ENCODE data around the gene CCND2. TPM values are rescaled to one million over a fixed set of nuclear protein-coding genes. Genes with fewer than 3 reads are reported as not detected.

The CCND2 gene
- total RNA-seq, 1 donor from 2014 or later, result 88.1 TPM

DNA sequence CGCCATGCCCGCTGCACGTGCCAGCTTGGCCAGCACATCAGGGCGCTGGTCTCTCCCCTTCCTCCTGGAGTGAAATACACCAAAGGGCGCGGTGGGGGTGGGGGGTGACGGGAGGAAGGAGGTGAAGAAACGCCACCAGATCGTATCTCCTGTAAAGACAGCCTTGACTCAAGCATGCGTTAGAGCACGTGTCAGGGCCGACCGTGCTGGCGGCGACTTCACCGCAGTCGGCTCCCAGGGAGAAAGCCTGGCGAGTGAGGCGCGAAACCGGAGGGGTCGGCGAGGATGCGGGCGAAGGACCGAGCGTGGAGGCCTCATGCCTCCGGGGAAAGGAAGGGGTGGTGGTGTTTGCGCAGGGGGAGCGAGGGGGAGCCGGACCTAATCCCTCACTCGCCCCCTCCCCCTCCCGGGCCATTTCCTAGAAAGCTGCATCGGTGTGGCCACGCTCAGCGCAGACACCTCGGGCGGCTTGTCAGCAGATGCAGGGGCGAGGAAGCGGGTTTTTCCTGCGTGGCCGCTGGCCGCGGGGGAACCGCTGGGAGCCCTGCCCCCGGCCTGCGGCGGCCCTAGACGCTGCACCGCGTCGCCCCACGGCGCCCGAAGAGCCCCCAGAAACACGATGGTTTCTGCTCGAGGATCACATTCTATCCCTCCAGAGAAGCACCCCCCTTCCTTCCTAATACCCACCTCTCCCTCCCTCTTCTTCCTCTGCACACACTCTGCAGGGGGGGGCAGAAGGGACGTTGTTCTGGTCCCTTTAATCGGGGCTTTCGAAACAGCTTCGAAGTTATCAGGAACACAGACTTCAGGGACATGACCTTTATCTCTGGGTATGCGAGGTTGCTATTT is 914 bp upstream of the CCND2 start:
- Mint-ChIP-seq H3K9me3 (ENCODE audit: unreplicated experiment) (no peaks in the 10 kb centered on the region), H3K27ac (ENCODE audit: unreplicated experiment) (peak overlapping the region; percentile 88), H3K4me1 (ENCODE audit: unreplicated experiment) (peaks cover 29% of the 10 kb centered on the region), H3K36me3 (ENCODE audit: low read depth, unreplicated experiment) (peaks cover 7% of the 10 kb centered on the region), H3K4me3 (ENCODE audit: unreplicated experiment) (peak overlapping the region; percentile 98), H3K27me3 (ENCODE audit: unreplicated experiment) (peaks cover 27% of the 10 kb centered on the region)
- DNase-seq (ENCODE audit: low spot score), result peak; percentile 59
- TF ChIP-seq, protein P1, sequence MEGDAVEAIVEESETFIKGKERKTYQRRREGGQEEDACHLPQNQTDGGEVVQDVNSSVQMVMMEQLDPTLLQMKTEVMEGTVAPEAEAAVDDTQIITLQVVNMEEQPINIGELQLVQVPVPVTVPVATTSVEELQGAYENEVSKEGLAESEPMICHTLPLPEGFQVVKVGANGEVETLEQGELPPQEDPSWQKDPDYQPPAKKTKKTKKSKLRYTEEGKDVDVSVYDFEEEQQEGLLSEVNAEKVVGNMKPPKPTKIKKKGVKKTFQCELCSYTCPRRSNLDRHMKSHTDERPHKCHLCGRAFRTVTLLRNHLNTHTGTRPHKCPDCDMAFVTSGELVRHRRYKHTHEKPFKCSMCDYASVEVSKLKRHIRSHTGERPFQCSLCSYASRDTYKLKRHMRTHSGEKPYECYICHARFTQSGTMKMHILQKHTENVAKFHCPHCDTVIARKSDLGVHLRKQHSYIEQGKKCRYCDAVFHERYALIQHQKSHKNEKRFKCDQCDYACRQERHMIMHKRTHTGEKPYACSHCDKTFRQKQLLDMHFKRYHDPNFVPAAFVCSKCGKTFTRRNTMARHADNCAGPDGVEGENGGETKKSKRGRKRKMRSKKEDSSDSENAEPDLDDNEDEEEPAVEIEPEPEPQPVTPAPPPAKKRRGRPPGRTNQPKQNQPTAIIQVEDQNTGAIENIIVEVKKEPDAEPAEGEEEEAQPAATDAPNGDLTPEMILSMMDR (IDR thresholded peaks at IDR 0.05; ENCODE audit: unreplicated experiment), result no peak

DNA sequence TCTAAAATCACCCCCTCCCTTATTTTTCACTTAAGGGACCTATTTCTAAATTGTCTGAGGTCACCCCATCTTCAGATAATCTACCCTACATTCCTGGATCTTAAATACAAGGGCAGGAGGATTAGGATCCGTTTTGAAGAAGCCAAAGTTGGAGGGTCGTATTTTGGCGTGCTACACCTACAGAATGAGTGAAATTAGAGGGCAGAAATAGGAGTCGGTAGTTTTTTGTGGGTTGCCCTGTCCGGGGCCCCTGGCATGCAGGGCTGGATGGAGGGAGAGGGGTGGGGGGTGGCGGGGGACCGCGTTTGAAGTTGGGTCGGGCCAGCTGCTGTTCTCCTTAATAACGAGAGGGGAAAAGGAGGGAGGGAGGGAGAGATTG is 300 bp upstream of the CCND2 start:
- H3K36me3 Mint-ChIP-seq (ENCODE audit: low read depth, unreplicated experiment), result peaks cover 13% of the 10 kb centered on the region
- peaks cover 34% of the 10 kb centered on the region for H3K4me1 Mint-ChIP-seq (ENCODE audit: unreplicated experiment)
- peaks cover 26% of the 10 kb centered on the region for H3K27me3 Mint-ChIP-seq (ENCODE audit: unreplicated experiment)
- DNase-seq (ENCODE audit: low spot score), result no peak
- peak overlapping the region; percentile 88 for H3K27ac Mint-ChIP-seq (ENCODE audit: unreplicated experiment)
- peak overlapping the region; percentile 98 for H3K4me3 Mint-ChIP-seq (ENCODE audit: unreplicated experiment)
- TF ChIP-seq, protein P1 (IDR thresholded peaks at IDR 0.05; ENCODE audit: unreplicated experiment), result no peak
- H3K9me3 Mint-ChIP-seq (ENCODE audit: unreplicated experiment), result no peaks in the 10 kb centered on the region

DNA sequence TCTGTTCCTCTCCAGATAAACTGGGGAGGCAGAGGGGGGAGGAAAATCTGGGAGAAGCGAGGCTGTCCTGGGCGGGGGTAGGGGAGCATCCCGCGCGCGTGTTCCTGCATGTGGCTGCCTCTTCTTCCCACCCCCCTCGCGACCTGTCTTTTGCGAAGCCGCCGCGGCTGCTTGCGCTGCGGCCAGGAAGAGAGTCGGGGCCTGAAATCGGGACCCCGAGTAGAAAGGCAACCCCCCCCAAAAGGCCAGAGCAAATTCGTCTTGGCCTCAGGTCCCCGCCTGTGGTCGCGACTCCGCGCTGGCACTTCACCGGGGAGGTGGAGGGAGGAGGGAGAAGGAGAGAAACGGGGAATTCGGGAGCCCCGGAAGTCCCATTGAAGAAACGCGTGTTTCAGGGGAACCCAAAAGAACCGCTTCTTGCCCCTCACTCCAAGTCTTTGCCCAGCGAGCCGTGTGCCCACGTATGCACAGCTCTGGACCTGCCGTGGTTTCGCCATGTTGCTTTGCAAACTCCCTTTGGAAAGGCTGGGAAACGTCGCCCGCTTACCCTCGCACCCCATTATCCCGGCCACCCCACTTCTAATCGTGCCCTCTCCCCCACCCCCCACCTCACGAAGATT is 944 bp downstream of the CCND2 start:
- Mint-ChIP-seq H3K4me3 (ENCODE audit: unreplicated experiment) (peak overlapping the region; percentile 98), H3K9me3 (ENCODE audit: unreplicated experiment) (no peaks in the 10 kb centered on the region), H3K4me1 (ENCODE audit: unreplicated experiment) (peaks cover 40% of the 10 kb centered on the region), H3K27ac (ENCODE audit: unreplicated experiment) (peak overlapping the region; percentile 94), H3K36me3 (ENCODE audit: low read depth, unreplicated experiment) (peaks cover 19% of the 10 kb centered on the region), H3K27me3 (ENCODE audit: unreplicated experiment) (peaks cover 18% of the 10 kb centered on the region)
- peak; percentile 16 for DNase-seq (ENCODE audit: low spot score)
- TF ChIP-seq, protein P1 (IDR thresholded peaks at IDR 0.05; ENCODE audit: unreplicated experiment), result no peak

DNA sequence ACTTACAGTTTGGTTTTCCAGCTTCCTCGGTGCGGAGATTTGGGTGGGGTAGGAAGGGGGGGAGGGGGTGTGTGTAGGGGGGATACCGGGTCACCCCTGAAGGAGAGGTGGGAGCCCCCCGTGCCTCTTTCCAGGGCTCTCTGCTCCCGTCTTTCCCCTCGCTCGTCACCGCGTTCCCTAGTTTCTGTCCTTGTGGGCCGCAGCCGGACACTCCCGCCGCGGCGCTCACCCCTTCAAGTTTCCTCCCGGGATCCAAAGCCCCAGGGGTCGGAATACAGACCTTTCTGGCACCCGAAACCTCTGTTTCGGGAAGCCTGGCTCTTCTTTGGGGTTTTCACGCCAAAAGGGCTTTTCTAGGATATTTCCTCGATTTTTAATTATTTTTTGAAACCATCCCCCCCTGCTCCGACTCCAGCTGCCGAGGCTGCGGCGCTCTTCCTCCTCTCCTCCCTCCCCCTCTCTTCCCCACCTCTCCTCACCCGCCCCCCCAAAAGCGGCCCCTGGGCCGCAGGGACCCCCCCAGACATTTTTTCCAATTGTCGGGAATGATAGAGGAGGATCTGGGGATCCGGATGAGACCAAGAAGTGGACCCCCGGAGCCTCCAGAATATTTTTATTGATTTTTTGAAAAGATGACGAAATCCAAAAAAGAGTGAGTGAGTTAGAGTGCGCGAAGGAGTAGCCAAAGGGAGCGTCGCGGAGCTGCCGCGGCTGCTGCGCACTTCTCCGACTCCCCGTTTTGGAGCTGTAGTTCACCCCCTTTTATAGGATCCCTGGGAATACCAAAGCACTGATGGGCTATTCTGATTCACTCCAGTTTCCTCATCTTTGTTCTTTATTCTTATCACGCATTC is 1.7 kb downstream of the CCND2 start:
- TF ChIP-seq, protein P1 (IDR thresholded peaks at IDR 0.05; ENCODE audit: unreplicated experiment), result no peak
- Mint-ChIP-seq H3K27ac (ENCODE audit: unreplicated experiment) (peak overlapping the region; percentile 94), H3K27me3 (ENCODE audit: unreplicated experiment) (peaks cover 17% of the 10 kb centered on the region), H3K9me3 (ENCODE audit: unreplicated experiment) (no peaks in the 10 kb centered on the region), H3K4me1 (ENCODE audit: unreplicated experiment) (peaks cover 45% of the 10 kb centered on the region), H3K4me3 (ENCODE audit: unreplicated experiment) (peak overlapping the region; percentile 98), H3K36me3 (ENCODE audit: low read depth, unreplicated experiment) (peaks cover 19% of the 10 kb centered on the region)
- peak; percentile 22 for DNase-seq (ENCODE audit: low spot score)

Measured in endothelial cell (in vitro differentiated cells).